Stimulated activated CD4-positive, alpha-beta T cell treated with anti-CD3 and anti-CD28 coated beads, Interleukin-4, amount 100 ng/mL, for 24 hours (primary cell): ENCODE data around the gene PCBP4.
"Not testable (repeated sequence)": the region's sequence is repeated elsewhere in the genome, so short reads cannot be mapped to it uniquely, and the experiment has no call there.

Experiments
- DNase-seq: peaks from one replicate; pipeline ENCODE4 v3.0.0-alpha.2; 2020

Gene PCBP4

GRCh38 chr3:51993657-51994056 lies 26.4 kb upstream of the PCBP4 start:
- not testable (repeated sequence) for DNase-seq

- no peak for DNase-seq
Observed at GRCh38 chr3:51992017-51992682, 24.9 kb upstream of the PCBP4 start.

- not testable (repeated sequence) for DNase-seq
Observed at GRCh38 chr3:51990501-51990971, 23.3 kb upstream of the PCBP4 start.

GRCh38 chr3:51988286-51989146 lies 21.3 kb upstream of the PCBP4 start:
- no peak for DNase-seq

- DNase-seq: no peak
Observed at GRCh38 chr3:51987568-51987967, 20.3 kb upstream of the PCBP4 start.

GRCh38 chr3:51986010-51986947 lies 19.0 kb upstream of the PCBP4 start:
- no peak for DNase-seq

- DNase-seq: no peak
Observed at GRCh38 chr3:51985063-51985462, 17.8 kb upstream of the PCBP4 start.

GRCh38 chr3:51984269-51984647 lies 17.0 kb upstream of the PCBP4 start:
- no peak for DNase-seq

GRCh38 chr3:51983578-51984268 lies 16.5 kb upstream of the PCBP4 start:
- DNase-seq: no peak

GRCh38 chr3:51982838-51983577 lies 15.8 kb upstream of the PCBP4 start, which contains the start of gene ACY1:
TSS of gene ACY1 (plus strand) at chr3:51983535. CDS start at chr3:51984065, 530 bp downstream.
- DNase-seq: peak; percentile 81

- peak; percentile 34 for DNase-seq
Observed at GRCh38 chr3:51982352-51982837, 15.1 kb upstream of the PCBP4 start.

GRCh38 chr3:51980253-51980652 lies 13.0 kb upstream of the PCBP4 start:
- no peak for DNase-seq

- DNase-seq: no peak
Observed at GRCh38 chr3:51978143-51978502, 10.9 kb upstream of the PCBP4 start.

- DNase-seq: no peak
Observed at GRCh38 chr3:51977446-51978142, 10.3 kb upstream of the PCBP4 start.

- no peak for DNase-seq
Observed at GRCh38 chr3:51975852-51976549, 8.7 kb upstream of the PCBP4 start.

GRCh38 chr3:51974963-51975851 lies 8.0 kb upstream of the PCBP4 start, which contains the start of gene ABHD14A:
TSS of gene ABHD14A (plus strand) at chr3:51975064. CDS start at chr3:51975136, 72 bp downstream.
- peak; percentile 70 for DNase-seq

GRCh38 chr3:51974277-51974962 lies 7.2 kb upstream of the PCBP4 start:
- no peak for DNase-seq

GRCh38 chr3:51971350-51971749 lies 4.1 kb upstream of the PCBP4 start:
- DNase-seq: no peak
